WERI-Rb-1 (cell line): ENCODE measurements around the gene HHAT.
A peak's percentile ranks its signal among the peaks of the same experiment; 100 is the strongest.

Source experiments
- DNase-seq: peaks from one replicate; pipeline ENCODE4 v3.0.0-alpha.2; 2020
- H3K27ac ChIP-seq: fragments of 250-450 bp; sonication (Bioruptor Pico); 2 replicates; pipeline ENCODE4 v1.5.1; 2020; ENCODE audit warnings: mild to moderate bottlenecking, moderate library complexity
- H3K27me3 ChIP-seq: fragments of 250-450 bp; sonication (Bioruptor Pico); 2 replicates; pipeline ENCODE4 v1.5.1; 2021; ENCODE audit warnings: mild to moderate bottlenecking, low read depth, moderate library complexity; ENCODE audit not compliant: insufficient read depth, severe bottlenecking
- H3K36me3 ChIP-seq: fragments of 250-450 bp; sonication (Bioruptor Pico); 2 replicates; pipeline ENCODE4 v1.5.1; 2020; ENCODE audit warnings: mild to moderate bottlenecking, moderate library complexity
- H3K4me3 ChIP-seq: 2 replicates; pipeline ENCODE4 v1.5.1; 2011; ENCODE audit warnings: low read depth, mild to moderate bottlenecking, control low read depth, low read length
- H3K9me3 ChIP-seq: fragments of 250-450 bp; sonication (Bioruptor Pico); 2 replicates; pipeline ENCODE4 v1.5.1; 2021; ENCODE audit warnings: mild to moderate bottlenecking, moderate library complexity; ENCODE audit not compliant: severe bottlenecking
- CTCF ChIP-seq: IDR thresholded peaks from 2 replicates; pipeline ENCODE4 v1.5.1; 2011; ENCODE audit warnings: low read depth, mild to moderate bottlenecking, control low read depth, inconsistent platforms, low read length

HHAT gene

GRCh38 chr1:210445931-210446330 is 117.2 kb downstream of the HHAT start:
- peak; percentile 45 for DNase-seq
- Histone ChIP-seq H3K27me3 (no peaks in the 10 kb centered on the region), H3K4me3 (peak overlapping the region; percentile 6; the same call in 1 of the 2 replicates), H3K27ac (peak overlapping the region; percentile 32), H3K9me3 (no peaks in the 10 kb centered on the region), H3K36me3 (no peaks in the 10 kb centered on the region)
- TF ChIP-seq CTCF = no peak

- Histone ChIP-seq H3K27me3 (no peaks in the 10 kb centered on the region), H3K9me3 (no peaks in the 10 kb centered on the region), H3K36me3 (no peaks in the 10 kb centered on the region), H3K4me3 (no peak overlapping the region), H3K27ac (peak overlapping the region; percentile 32)
- peak; percentile 90 for DNase-seq
- TF ChIP-seq CTCF = no peak
These were observed 117.8 kb downstream of the HHAT start for GRCh38 chr1:210446479-210446878.

- H3K27ac ChIP-seq = no peak overlapping the region
- H3K36me3 ChIP-seq = no peaks in the 10 kb centered on the region
- TF ChIP-seq CTCF = no peak
- no peaks in the 10 kb centered on the region for H3K27me3 ChIP-seq
- H3K4me3 ChIP-seq = no peak overlapping the region
- no peaks in the 10 kb centered on the region for H3K9me3 ChIP-seq
- DNase-seq = no peak
These were observed 118.9 kb downstream of the HHAT start for GRCh38 chr1:210447456-210448057.

DNA sequence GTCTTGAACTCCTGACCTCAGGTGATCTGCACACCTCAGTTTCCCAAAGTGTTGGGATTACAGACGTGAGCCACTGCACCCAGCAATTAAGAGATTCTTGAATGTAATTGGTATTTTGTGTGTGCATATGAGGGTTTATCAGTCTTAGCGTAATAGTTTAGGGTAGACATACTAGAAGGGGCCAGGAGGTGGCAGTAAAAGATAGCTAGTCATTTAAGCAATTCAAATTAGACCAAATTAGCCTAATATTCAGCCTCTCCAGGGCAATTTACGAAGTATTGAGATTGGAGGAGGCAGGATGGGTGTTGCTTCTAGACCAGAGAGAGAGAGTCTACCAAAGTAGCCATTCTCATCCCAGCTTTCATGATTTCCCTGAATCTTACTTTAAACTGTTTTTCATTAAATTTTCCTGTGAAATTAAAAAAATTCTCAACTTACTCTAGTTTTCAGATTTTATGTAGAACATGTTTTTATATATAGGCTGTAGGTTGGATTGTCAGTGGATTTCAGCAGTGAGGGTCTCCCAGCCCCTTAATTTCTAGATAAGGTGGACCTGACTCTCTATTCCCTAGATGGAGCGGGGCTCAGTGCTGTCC is 119.7 kb downstream of the HHAT start:
- no peak overlapping the region for H3K27ac ChIP-seq
- no peak overlapping the region for H3K4me3 ChIP-seq
- peak; percentile 61 for TF ChIP-seq CTCF
- no peaks in the 10 kb centered on the region for H3K36me3 ChIP-seq
- DNase-seq = peak; percentile 46
- no peaks in the 10 kb centered on the region for H3K27me3 ChIP-seq
- H3K9me3 ChIP-seq = no peaks in the 10 kb centered on the region

- no peaks in the 10 kb centered on the region for H3K36me3 ChIP-seq
- H3K27me3 ChIP-seq = no peaks in the 10 kb centered on the region
- DNase-seq = no peak
- TF ChIP-seq CTCF = no peak
- H3K9me3 ChIP-seq = no peaks in the 10 kb centered on the region
- no peak overlapping the region for H3K4me3 ChIP-seq
- H3K27ac ChIP-seq = no peak overlapping the region
These were observed 127.3 kb downstream of the HHAT start for GRCh38 chr1:210455840-210456603.
